Neuronal stem cell (in vitro differentiated cells): ENCODE results near the gene AMOT.

Experiments used
- DNase-seq: peaks from one replicate; pipeline ENCODE4 v3.0.0-alpha.2; 2013; ENCODE audit warnings: low spot score
- H2AFZ ChIP-seq: one replicate; pipeline ENCODE4 v1.6.1; 2013; ENCODE audit warnings: mild to moderate bottlenecking, low read length, inconsistent platforms
- H2AK5ac ChIP-seq: 2 replicates; pipeline ENCODE4 v1.6.1; 2013; ENCODE audit warnings: low read depth, mild to moderate bottlenecking, inconsistent platforms, low read length, moderate library complexity, mixed read lengths
- H2BK120ac ChIP-seq: 2 replicates; pipeline ENCODE4 v1.6.1; 2013; ENCODE audit warnings: low read depth, mild to moderate bottlenecking, inconsistent platforms, low read length, moderate library complexity, mixed read lengths
- H2BK12ac ChIP-seq: one replicate; pipeline ENCODE4 v1.6.1; 2013; ENCODE audit warnings: low read length, inconsistent platforms
- H2BK15ac ChIP-seq: 2 replicates; pipeline ENCODE4 v1.6.1; 2013; ENCODE audit warnings: mild to moderate bottlenecking, low read length, inconsistent platforms, mixed read lengths
- H2BK5ac ChIP-seq: one replicate; pipeline ENCODE4 v1.6.1; 2013; ENCODE audit warnings: inconsistent platforms, mild to moderate bottlenecking, low read length, moderate library complexity
- H3K14ac ChIP-seq: one replicate; pipeline ENCODE4 v1.6.1; 2013; ENCODE audit warnings: low read length, inconsistent platforms
- H3K18ac ChIP-seq: 2 replicates; pipeline ENCODE4 v1.6.1; 2013; ENCODE audit warnings: low read length, inconsistent platforms
- H3K23ac ChIP-seq: 2 replicates; pipeline ENCODE4 v1.6.1; 2013; ENCODE audit warnings: low read depth, mild to moderate bottlenecking, mixed read lengths, low read length, inconsistent platforms; ENCODE audit not compliant: poor library complexity
- H3K27ac ChIP-seq: replicated peaks from 3 replicates; pipeline ENCODE4 v1.5.1; 2013; ENCODE audit warnings: low read length, inconsistent platforms
- H3K27me3 ChIP-seq, 3 experiments: 2 replicates each; pipeline ENCODE4 v1.6.1; 2013; ENCODE audit warnings: low read length in 3 of 3, mild to moderate bottlenecking in 2 of 3, inconsistent platforms in 1 of 3, low read depth in 1 of 3, mixed read lengths in 1 of 3, moderate library complexity in 1 of 3; ENCODE audit not compliant: control insufficient read depth in 3 of 3, insufficient read depth in 3 of 3
- H3K36me3 ChIP-seq, 2 donors: replicated peaks in 1 of 2; 2 replicates each; pipeline ENCODE4 v1.6.1; 2013; ENCODE audit warnings: low read length in 2 of 2; ENCODE audit not compliant: control insufficient read depth in 2 of 2, insufficient read depth in 2 of 2
- H3K4ac ChIP-seq: 2 replicates; pipeline ENCODE4 v1.6.1; 2013; ENCODE audit warnings: inconsistent platforms, mild to moderate bottlenecking, low read length, moderate library complexity
- H3K4me1 ChIP-seq, 2 donors: 1 replicate in 1 of 2; 2 replicates in 1 of 2; pipeline ENCODE4 v1.6.1; 2013; ENCODE audit warnings: low read length in 2 of 2, low read depth in 1 of 2; ENCODE audit not compliant: control insufficient read depth in 2 of 2, insufficient read depth in 1 of 2
- H3K4me2 ChIP-seq: one replicate; pipeline ENCODE4 v1.6.1; 2013; ENCODE audit warnings: mild to moderate bottlenecking, low read length, inconsistent platforms; ENCODE audit not compliant: insufficient read depth, poor library complexity, severe bottlenecking
- H3K4me3 ChIP-seq, 2 donors: 2 replicates each; pipeline ENCODE4 v1.5.1; 2013; ENCODE audit warnings: low read length in 2 of 2, mild to moderate bottlenecking in 2 of 2, inconsistent platforms in 1 of 2, moderate library complexity in 1 of 2
- H3K79me1 ChIP-seq: one replicate; pipeline ENCODE4 v1.6.1; 2013; ENCODE audit warnings: low read depth, mild to moderate bottlenecking, inconsistent platforms, low read length, moderate library complexity
- H3K9ac ChIP-seq: one replicate; pipeline ENCODE4 v1.6.1; 2013; ENCODE audit warnings: mild to moderate bottlenecking, low read depth, low read length, inconsistent platforms; ENCODE audit not compliant: poor library complexity
- H3K9me3 ChIP-seq, 2 donors: replicated peaks in 1 of 2; 2 replicates each; pipeline versions ENCODE3 to v1.6.1; 2013; ENCODE audit warnings: low read length in 2 of 2, mild to moderate bottlenecking in 2 of 2, inconsistent platforms in 1 of 2, low read depth in 1 of 2, mixed read lengths in 1 of 2, moderate library complexity in 1 of 2; ENCODE audit not compliant: control insufficient read depth in 2 of 2, insufficient read depth in 1 of 2
- H4K8ac ChIP-seq: one replicate; pipeline ENCODE4 v1.6.1; 2013; ENCODE audit warnings: low read depth, mild to moderate bottlenecking, inconsistent platforms, low read length, moderate library complexity
- H4K91ac ChIP-seq: one replicate; pipeline ENCODE4 v1.6.1; 2013; ENCODE audit warnings: low read length, low read depth, mild to moderate bottlenecking, inconsistent platforms; ENCODE audit not compliant: poor library complexity
- WGBS, 2 donors: extraction: QIAGEN DNeasy Blood & Tissue Kit; methylation state at CpG; one replicate each; pipeline ENCODE4 v1.1.7; 2013; ENCODE audit warnings: missing lambda C conversion rate in 2 of 2, mixed read lengths in 1 of 2; ENCODE audit not compliant: insufficient read length in 2 of 2, insufficient replicate concordance in 1 of 2; ENCODE audit errors: extremely low coverage in 2 of 2; 5-methylcytosine and 5-hydroxymethylcytosine counted together

The AMOT gene

GRCh38 chrX:112746812-112747595 is 93.6 kb downstream of the AMOT start:
- no peaks in the 10 kb centered on the region for H3K27me3 ChIP-seq
- H2AFZ ChIP-seq = no peak overlapping the region
- H3K36me3 ChIP-seq = no peaks in the 10 kb centered on the region
- no peak overlapping the region for H3K4me2 ChIP-seq
- H2BK12ac ChIP-seq = no peak overlapping the region
- no peaks in the 10 kb centered on the region for H3K4me1 ChIP-seq
- no peak overlapping the region for H3K4me3 ChIP-seq
- no peak overlapping the region for H3K18ac ChIP-seq
- no peaks in the 10 kb centered on the region for H3K9me3 ChIP-seq
- H3K23ac ChIP-seq = no peak overlapping the region
- H3K27ac ChIP-seq = no peak overlapping the region
- no peak overlapping the region for H3K14ac ChIP-seq
- H4K8ac ChIP-seq = no peak overlapping the region
- H4K91ac ChIP-seq = no peak overlapping the region
- no peak for DNase-seq
- H2BK5ac ChIP-seq = no peak overlapping the region
- WGBS, 2 donors = no CpG with 5 or more reads among the region's 4 CpGs
- no peaks in the 10 kb centered on the region for H3K79me1 ChIP-seq
- no peak overlapping the region for H2BK120ac ChIP-seq
- H2AK5ac ChIP-seq = no peak overlapping the region
- H3K4ac ChIP-seq = no peak overlapping the region
- no peak overlapping the region for H2BK15ac ChIP-seq
- no peak overlapping the region for H3K9ac ChIP-seq

- Histone ChIP-seq H3K27me3 (peaks cover 0 to 10% (median 0%) of the 10 kb centered on the region in 3 experiments), H2AFZ (no peak overlapping the region), H3K23ac (no peak overlapping the region), H3K27ac (no peak overlapping the region), H3K4me3 (no peak overlapping the region), H3K9ac (no peak overlapping the region), H2AK5ac (no peak overlapping the region), H3K18ac (no peak overlapping the region), H2BK5ac (no peak overlapping the region), H3K4me2 (no peak overlapping the region), H3K36me3 (no peaks in the 10 kb centered on the region), H3K79me1 (no peaks in the 10 kb centered on the region), H4K91ac (no peak overlapping the region), H2BK120ac (no peak overlapping the region), H3K14ac (no peak overlapping the region), H3K9me3 (no peaks in the 10 kb centered on the region), H3K4ac (no peak overlapping the region), H2BK15ac (no peak overlapping the region), H2BK12ac (no peak overlapping the region), H4K8ac (no peak overlapping the region), H3K4me1 (peaks cover 0 to 2% of the 10 kb centered on the region in 2 donors)
- no peak for DNase-seq
- no CpG with 5 or more reads among the region's 5 CpGs for WGBS, 2 donors
These were observed 102.1 kb downstream of the AMOT start for GRCh38 chrX:112738347-112739033.

GRCh38 chrX:112736310-112736709 is 104.3 kb downstream of the AMOT start:
- H3K79me1 ChIP-seq = no peaks in the 10 kb centered on the region
- H2BK120ac ChIP-seq = no peak overlapping the region
- no peak overlapping the region for H2BK5ac ChIP-seq
- no peak overlapping the region for H3K4me3 ChIP-seq
- H3K27me3 ChIP-seq = peaks cover 0 to 14% (median 0%) of the 10 kb centered on the region in 3 experiments
- no peak overlapping the region for H2BK12ac ChIP-seq
- H3K18ac ChIP-seq = no peak overlapping the region
- no peak overlapping the region for H2BK15ac ChIP-seq
- no peak overlapping the region for H3K23ac ChIP-seq
- H3K4me1 ChIP-seq = peaks cover 0 to 2% of the 10 kb centered on the region in 2 donors
- no peak overlapping the region for H2AFZ ChIP-seq
- H3K27ac ChIP-seq = no peak overlapping the region
- DNase-seq = no peak
- H3K4ac ChIP-seq = no peak overlapping the region
- no peak overlapping the region for H4K91ac ChIP-seq
- H3K4me2 ChIP-seq = no peak overlapping the region
- H2AK5ac ChIP-seq = no peak overlapping the region
- H3K14ac ChIP-seq = no peak overlapping the region
- no peak overlapping the region for H3K9ac ChIP-seq
- WGBS, 2 donors = no CpG with 5 or more reads among the region's 3 CpGs
- no peaks in the 10 kb centered on the region for H3K36me3 ChIP-seq
- H3K9me3 ChIP-seq = no peaks in the 10 kb centered on the region
- H4K8ac ChIP-seq = no peak overlapping the region

GRCh38 chrX:112735147-112735546 is 105.5 kb downstream of the AMOT start:
- H3K4me1 ChIP-seq = peaks cover 0 to 2% of the 10 kb centered on the region in 2 donors
- H2BK15ac ChIP-seq = no peak overlapping the region
- H3K27ac ChIP-seq = no peak overlapping the region
- no peak overlapping the region for H4K91ac ChIP-seq
- H3K9me3 ChIP-seq = no peaks in the 10 kb centered on the region
- no peak overlapping the region for H3K9ac ChIP-seq
- no peak overlapping the region for H2AK5ac ChIP-seq
- H2AFZ ChIP-seq = no peak overlapping the region
- H2BK12ac ChIP-seq = no peak overlapping the region
- H2BK5ac ChIP-seq = no peak overlapping the region
- H3K27me3 ChIP-seq = peaks cover 0 to 14% (median 0%) of the 10 kb centered on the region in 3 experiments
- H3K36me3 ChIP-seq = no peaks in the 10 kb centered on the region
- H3K79me1 ChIP-seq = no peaks in the 10 kb centered on the region
- DNase-seq = no peak
- H2BK120ac ChIP-seq = no peak overlapping the region
- no peak overlapping the region for H3K4me3 ChIP-seq
- WGBS, 2 donors = no CpG with 5 or more reads among the region's 2 CpGs
- no peak overlapping the region for H3K14ac ChIP-seq
- no peak overlapping the region for H3K18ac ChIP-seq
- H3K4ac ChIP-seq = no peak overlapping the region
- H4K8ac ChIP-seq = no peak overlapping the region
- no peak overlapping the region for H3K4me2 ChIP-seq
- no peak overlapping the region for H3K23ac ChIP-seq
